Measurements from ENCODE around the gene PHB1.
"Not testable (repeated sequence)": the region's sequence is repeated elsewhere in the genome, so short reads cannot be mapped to it uniquely, and the experiment has no call there.

PHB1 gene

DNA sequence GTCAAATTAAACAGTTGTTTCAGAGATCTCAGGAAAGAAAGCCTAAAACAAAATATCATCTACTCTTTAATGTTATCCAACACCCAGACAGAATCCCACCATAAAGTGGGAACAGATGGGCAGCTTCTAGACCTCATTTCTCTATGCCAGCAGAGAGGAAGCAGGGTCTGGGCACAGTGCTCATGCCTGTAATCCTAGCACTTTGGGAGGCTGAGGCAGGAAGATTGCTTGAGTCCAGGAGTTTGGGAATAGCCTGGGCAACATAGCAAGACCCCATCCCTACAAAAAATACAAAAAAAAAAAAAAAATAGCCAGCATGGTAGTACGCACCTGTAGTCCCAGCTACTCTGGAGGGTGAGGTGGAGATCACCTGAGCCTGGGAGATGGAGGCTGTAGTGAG is 39.1 kb downstream of the PHB1 start:
- TF ChIP-seq, protein P1, sequence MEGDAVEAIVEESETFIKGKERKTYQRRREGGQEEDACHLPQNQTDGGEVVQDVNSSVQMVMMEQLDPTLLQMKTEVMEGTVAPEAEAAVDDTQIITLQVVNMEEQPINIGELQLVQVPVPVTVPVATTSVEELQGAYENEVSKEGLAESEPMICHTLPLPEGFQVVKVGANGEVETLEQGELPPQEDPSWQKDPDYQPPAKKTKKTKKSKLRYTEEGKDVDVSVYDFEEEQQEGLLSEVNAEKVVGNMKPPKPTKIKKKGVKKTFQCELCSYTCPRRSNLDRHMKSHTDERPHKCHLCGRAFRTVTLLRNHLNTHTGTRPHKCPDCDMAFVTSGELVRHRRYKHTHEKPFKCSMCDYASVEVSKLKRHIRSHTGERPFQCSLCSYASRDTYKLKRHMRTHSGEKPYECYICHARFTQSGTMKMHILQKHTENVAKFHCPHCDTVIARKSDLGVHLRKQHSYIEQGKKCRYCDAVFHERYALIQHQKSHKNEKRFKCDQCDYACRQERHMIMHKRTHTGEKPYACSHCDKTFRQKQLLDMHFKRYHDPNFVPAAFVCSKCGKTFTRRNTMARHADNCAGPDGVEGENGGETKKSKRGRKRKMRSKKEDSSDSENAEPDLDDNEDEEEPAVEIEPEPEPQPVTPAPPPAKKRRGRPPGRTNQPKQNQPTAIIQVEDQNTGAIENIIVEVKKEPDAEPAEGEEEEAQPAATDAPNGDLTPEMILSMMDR (IDR thresholded peaks at IDR 0.05; ENCODE audit: borderline replicate concordance, insufficient read depth, low read depth, low read length) = no peak
- H3K4me3 ChIP-seq (ENCODE audit: low read depth, low read length) = no peak overlapping the region

DNA sequence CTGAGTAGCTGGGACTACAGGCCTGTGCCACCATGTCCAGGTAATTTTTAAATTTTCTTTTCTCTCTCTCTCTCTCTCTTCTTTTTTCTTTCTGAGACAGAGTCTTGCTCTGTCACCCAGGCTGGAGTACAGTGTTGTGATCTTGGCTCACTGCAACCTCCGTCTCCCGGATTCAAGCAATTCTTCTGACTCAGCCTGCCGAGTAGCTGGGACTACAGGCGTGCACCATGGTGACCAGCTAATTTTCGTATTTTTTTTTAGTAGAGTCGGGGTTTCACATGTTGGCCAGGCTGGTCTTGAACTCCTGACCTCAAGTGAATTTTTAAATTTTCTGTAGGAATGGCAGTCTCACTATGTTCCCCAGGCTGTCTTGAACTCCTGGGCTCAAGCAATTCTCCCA is 41.6 kb downstream of the PHB1 start:
- no peak overlapping the region for H3K4me3 ChIP-seq (ENCODE audit: low read depth, low read length)
- TF ChIP-seq, protein P1 (IDR thresholded peaks at IDR 0.05; ENCODE audit: borderline replicate concordance, insufficient read depth, low read depth, low read length) = no peak

DNA sequence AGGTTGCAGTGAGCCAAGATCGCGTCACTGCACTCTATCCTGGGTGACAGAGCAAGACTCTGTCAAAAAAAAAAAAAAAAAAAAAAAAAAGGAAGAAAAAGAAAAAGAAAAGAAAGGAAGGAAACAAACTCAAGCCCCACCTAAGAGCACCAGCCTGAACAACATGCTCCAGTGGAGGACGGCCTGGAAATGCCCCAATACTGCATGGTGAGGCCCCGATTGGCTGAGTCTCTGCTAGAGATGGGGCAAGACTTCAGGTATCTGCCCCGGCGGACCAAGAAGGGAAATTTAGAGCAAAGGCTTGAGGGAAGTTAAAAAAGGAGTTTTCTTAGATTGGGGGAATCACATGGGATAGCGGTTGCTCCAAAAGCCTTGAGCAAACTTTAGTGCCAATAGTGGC is 42.3 kb downstream of the PHB1 start:
- no peak overlapping the region for H3K4me3 ChIP-seq (ENCODE audit: low read depth, low read length)
- TF ChIP-seq, protein P1 (IDR thresholded peaks at IDR 0.05; ENCODE audit: borderline replicate concordance, insufficient read depth, low read depth, low read length) = no peak

DNA sequence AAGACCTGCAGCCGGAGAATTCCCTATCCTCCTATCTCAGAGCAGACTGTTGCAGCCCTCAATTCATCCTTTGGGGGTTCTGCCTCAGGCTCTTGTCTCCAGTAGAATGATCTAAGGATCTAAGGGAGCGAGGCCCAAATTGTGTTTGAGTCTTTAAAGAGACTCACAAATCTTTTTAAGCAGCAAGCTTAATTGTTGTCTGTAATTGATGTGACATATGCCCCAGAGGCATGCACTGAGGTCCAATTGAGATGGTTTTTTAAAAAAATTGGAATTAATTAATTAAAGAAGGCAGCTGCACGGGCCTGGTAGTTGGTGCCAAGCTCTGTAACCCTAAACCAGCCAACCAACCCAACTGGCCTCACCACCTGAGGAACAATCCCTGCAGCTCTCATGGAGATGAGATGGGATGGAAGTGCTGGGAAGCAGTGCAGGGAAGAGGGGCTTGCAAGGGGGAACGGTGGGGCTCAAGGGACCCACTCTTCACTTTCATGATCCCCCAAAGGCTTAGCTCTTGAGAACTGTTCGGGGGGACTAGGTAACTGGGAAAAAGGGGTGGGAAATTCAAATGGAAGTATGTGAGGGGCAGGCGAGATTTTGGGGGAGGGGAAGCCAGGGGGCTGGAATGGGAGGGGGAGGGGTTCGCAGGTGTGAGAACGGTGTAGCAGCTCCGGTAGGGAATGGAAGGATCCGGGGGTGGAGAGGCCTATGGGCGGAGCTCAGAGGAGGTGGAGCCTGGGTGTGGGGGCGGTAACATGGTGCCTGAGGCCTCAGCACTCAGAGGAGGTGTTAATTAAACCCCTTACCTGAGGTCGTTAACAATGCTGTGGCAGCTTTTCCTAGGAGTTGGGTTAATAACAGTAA is 43.5 kb downstream of the PHB1 start:
- TF ChIP-seq, protein P1 (IDR thresholded peaks at IDR 0.05; ENCODE audit: borderline replicate concordance, insufficient read depth, low read depth, low read length) = no peak
- H3K4me3 ChIP-seq (ENCODE audit: low read depth, low read length) = no peak overlapping the region

DNA sequence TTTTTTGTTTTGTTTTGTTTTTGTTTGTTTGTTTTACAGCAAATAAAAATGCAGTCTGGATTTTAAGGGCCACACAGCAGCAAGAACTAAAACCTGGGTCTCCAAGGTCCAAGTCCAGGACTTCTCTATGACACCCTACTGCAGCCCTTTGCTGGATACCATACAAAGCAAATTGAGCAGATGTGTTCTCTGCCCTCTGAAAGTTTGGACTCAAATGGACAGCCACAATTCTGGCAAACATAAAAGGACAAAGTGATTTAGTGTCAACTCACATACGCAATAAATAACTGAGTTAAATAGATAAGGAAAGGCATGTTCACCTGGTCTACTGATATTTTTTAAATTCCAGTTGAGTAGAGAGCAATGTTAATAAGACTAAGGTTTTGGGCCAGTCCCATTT is 44.9 kb downstream of the PHB1 start:
- TF ChIP-seq, protein P1 (IDR thresholded peaks at IDR 0.05; ENCODE audit: borderline replicate concordance, insufficient read depth, low read depth, low read length) = no peak
- no peak overlapping the region for H3K4me3 ChIP-seq (ENCODE audit: low read depth, low read length)

DNA sequence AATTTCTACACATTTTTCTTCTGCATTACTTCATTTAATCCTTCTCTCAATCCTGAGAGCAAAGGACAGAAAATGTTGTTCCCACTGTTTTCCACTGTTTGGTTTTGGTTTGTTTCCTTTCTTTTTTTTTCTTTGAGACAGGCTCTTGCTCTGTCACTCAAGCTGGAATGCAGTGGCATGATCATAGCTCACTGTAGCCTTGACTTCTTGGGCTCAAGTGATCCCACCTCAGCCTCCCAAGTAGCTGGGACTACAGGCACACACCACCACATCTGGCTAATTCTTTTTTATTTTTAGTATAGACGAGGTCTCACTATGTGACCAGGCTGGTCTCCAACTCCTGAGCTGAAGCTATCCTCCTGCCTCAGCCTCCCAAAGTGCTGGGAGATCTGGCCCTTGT is 45.6 kb downstream of the PHB1 start:
- TF ChIP-seq, protein P1 (IDR thresholded peaks at IDR 0.05; ENCODE audit: borderline replicate concordance, insufficient read depth, low read depth, low read length) = no peak
- no peak overlapping the region for H3K4me3 ChIP-seq (ENCODE audit: low read depth, low read length)

DNA sequence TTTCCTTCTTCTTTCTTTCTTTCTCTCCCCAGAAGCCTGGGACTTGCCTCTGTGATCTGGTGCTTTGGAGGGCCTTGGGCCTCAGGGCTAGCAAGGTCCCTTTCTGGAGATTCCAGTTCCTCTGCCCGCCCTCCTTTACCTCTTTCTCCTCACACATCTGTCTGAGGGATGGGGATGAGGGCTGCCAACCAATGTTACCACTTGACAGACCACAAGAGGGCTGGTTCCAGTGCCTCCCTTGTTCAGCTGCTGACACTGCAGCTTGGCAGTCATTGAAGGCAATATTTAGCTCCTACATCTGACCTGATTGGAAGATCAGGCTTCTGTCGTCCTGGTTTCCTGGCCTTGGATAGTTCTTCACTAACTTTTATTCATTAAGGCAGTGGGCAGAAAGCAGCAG is 49.0 kb downstream of the PHB1 start:
- TF ChIP-seq, protein P1 (IDR thresholded peaks at IDR 0.05; ENCODE audit: borderline replicate concordance, insufficient read depth, low read depth, low read length) = no peak
- no peak overlapping the region for H3K4me3 ChIP-seq (ENCODE audit: low read depth, low read length)

DNA sequence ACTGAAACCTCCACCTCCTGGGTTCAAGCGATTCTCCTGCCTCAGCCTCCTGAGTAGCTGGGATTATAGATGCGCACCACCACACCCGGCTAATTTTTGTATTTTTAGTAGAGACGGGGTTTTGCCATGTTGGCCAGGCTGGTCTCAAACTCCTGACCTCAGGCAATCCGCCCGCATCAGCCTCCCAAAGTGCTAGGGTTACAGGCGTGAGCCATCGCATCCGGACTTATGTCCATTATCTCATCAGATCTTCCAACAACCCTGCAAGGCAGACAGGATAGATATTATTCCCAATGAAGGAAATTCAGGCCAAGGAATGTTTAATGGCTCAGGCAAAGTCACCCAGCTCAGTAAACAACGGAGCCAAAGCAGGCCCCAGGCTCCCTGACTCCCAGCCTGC is 49.6 kb downstream of the PHB1 start:
- H3K4me3 ChIP-seq (ENCODE audit: low read depth, low read length) = not testable (repeated sequence)

Data from GM12875 (cell line).